GM19328 (cell line): Measurements from ENCODE around the gene CELSR1.

ENCODE experiments used
- ATAC-seq: cut with Tn5 transposase; IDR thresholded peaks from one replicate; pipeline ENCODE4 v1.9.1; 2021; ENCODE audit warnings: mild to moderate bottlenecking, moderate library complexity; ENCODE audit not compliant: unreplicated experiment

Gene CELSR1

DNA sequence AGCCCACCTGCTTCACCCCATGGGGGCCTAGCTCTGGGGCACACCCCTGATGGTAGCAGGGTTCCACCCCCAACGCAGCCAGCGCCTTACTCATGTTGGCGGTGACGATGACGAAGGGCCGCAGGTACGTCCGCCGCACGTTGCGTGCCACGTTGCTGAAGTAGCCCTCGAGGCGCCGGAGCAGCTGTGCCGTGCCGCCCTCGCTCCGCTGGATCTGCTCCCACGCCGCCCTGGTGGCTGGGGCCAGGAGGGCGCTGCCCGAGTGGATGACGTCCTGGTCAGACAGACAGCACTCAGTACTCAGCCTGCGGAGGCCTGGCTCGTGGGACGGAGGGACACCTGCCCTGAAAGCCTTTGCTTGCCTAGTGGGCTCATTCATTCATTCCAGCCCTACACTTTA is 151.1 kb downstream of the CELSR1 start:
- no peak for ATAC-seq

GRCh38 chr22:46382524-46382923 is 154.9 kb downstream of the CELSR1 start:
- no peak for ATAC-seq

DNA sequence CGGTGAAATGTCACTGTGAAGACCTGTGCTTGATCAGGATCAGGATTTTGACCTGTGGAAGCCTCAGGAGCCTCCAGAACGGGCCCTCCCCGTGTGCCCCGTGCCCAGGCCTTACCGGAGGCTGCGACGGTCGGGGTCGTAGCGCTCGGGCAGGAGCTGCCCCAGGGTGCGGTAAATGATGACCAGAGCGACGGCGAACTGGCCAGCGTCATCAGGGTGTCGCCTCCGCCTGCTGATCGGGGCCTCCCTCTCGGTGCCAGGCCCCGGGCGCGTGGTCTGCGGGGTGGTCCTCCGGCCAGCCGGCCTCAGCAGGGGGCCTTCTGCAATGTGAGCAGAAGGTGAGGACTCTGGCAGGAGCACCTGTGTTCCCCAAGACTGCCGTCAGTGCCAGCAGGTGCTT is 155.7 kb downstream of the CELSR1 start:
- ATAC-seq, result no peak

DNA sequence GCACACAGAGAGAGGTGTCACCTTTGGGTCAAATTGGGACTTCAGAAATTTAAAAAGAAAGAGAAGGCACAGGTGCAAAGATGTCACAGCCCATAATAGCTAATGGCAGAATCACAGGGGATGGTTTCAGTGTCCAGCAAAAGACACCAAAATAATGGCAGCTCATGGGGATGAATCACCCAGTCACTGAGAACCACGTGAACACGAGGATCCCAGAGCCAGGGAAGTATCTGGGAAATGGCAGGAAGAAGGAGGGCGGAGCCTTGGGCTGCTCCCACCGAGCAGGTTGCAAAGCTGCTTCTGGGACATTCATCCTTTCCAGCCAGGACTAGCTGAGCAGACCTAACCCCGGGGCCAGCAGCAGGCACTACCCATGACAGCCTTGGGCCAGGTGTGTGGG is 156.3 kb downstream of the CELSR1 start:
- ATAC-seq, result no peak

- ATAC-seq, result no peak
Observed at GRCh38 chr22:46380581-46380980, 156.8 kb downstream of the CELSR1 start.

DNA sequence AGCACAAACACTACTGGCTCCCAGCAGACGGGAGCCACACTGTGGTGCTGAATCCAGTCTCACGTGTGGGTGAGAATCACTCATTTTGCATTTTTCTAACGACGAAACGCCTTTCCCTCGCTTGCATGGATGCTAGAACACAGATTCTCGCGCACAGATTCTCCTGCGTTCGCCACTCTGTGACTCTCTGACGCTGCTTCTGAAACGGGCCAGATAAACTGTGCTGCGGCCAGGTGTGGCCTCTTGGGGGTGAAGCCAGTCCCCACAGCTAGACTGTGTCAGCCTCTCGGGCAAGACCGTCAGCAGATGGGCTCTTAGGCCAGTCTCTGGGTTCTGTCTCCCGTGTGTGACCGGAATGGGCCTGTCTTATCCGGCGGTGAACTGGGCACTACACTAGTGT is 157.4 kb downstream of the CELSR1 start:
- ATAC-seq, result no peak

DNA sequence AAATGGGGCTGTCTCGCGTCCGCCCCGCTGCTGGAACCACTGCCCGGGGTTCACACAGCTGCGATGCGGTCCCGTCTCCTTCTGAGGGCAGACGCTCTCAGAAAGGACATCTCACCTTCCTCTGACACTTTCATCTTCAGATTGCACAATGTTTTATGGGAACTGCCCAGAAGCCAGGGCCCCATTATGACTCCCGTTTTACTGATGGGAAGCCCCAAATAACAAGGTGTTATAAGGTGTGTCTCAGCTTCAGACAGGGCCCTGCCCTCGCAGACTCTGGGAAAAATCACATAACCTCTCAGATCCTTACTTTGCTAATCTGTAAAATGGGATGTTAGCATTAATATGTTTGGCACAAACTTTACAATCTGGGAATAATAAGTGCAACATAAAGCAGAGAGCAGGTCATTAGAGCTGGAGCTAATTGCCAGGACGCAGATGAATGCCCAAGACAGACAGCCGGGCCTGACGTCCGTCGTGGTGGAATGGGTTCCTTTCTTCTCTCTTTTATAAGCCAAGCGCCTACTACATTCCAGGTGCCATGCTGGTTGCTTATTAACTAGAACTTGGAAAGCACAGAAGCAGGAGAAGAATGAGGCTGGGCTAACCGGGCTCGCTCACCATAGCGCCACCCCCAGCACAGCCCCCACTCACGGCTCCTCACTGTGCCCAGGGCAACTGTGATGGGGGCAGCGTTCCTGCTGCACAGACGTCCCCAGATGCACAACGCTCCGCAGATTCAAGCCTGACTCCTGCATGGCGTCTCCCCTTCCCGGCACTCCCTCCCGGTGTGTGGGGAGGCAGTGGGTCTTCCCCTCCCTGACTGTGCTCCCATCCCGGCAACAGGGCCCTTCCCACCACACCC is 158.1 kb downstream of the CELSR1 start:
- no peak for ATAC-seq

DNA sequence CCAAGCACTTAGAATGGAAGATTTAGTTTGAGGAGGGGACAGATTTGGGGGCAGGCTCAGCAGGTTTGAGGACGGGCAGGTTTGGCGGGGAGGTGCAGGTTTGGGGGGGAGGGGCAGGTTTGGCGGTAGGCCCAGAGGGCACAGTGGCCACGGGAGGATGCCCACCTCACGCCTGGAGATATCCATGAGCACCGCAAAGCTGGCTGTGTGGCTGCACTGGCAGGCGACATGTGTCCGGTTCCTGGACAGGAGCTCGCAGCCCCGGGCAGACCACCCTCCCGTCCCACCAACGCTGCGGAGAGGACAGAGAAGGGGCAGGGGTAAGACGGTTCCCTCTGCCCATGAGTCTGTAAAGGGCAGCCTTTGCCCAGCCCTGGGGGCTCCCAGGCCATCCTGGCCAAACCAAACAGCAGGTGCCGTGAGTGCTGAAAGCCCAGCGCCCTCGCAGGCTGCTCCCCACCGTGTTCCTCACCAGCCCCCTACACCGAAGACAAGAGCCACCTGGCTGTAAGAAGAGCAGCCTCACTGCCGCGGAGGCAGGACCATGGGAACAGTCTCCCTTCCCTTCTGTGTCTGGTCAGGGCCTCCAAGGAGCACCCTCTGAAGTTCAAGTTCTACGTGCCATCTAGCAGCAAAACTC is 158.9 kb downstream of the CELSR1 start:
- no peak for ATAC-seq

DNA sequence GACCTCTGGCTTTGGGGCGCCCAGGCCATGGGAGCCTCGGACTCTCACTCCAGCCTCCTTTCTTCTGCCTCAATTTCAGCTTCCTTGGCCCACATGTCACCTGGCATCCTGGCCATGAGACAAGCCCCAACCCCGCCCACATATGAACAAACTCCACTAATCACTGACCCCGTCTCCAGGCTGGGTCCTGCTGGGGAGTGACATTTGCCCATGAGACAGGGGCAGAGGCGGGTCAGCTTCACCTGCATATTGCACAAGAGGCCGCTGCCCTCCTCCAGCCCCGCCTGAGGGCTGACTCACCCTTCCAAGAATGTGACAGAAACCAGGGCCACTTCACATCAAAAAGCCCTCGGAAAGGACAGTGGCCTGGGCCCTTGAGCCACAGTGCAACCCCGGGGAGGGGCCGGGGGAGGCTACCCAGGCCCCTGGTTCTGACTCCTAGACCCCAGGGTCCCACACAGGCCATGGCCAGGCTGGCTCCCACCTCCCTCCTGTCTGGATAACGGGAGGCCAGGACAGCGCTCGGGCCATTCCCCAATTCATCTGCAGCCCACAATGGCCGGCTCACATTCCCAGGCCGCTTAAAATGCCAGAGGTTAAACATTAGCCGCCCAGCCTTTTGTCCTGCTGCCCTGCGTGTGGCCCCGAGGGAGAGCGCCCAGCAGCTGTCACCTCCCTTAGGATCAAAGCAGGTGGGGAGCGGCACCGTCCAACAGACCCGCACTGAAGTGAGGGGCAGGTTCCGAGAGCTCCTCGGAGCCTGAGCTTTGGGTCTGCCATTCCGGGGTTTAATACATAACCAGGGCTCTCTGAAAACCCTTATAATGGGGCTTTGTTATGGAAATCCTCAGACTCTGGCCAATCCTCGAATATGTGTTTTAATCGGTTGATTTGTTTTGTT is 159.6 kb downstream of the CELSR1 start:
- ATAC-seq, result no peak

GRCh38 chr22:46376908-46377524 is 160.4 kb downstream of the CELSR1 start:
- no peak for ATAC-seq

DNA sequence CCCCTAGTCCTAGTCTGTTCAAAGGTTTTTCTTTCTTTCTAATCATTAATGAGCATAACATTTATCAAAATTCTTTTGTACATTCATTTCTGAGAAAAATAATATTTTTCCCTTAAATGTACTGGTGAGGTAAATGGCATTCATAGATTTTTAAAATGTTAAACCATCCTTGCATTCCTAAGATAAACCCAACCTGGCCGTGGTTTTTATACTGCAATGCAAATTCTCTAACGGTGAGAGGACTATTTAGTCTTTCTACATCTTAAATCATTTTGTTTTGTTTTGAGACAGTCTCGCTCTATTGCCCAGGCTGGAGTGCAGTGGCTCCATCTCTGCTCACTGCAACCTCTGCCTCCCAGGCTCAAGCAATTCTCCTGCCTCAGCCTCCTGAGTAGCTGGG is 161.3 kb downstream of the CELSR1 start:
- no peak for ATAC-seq

DNA sequence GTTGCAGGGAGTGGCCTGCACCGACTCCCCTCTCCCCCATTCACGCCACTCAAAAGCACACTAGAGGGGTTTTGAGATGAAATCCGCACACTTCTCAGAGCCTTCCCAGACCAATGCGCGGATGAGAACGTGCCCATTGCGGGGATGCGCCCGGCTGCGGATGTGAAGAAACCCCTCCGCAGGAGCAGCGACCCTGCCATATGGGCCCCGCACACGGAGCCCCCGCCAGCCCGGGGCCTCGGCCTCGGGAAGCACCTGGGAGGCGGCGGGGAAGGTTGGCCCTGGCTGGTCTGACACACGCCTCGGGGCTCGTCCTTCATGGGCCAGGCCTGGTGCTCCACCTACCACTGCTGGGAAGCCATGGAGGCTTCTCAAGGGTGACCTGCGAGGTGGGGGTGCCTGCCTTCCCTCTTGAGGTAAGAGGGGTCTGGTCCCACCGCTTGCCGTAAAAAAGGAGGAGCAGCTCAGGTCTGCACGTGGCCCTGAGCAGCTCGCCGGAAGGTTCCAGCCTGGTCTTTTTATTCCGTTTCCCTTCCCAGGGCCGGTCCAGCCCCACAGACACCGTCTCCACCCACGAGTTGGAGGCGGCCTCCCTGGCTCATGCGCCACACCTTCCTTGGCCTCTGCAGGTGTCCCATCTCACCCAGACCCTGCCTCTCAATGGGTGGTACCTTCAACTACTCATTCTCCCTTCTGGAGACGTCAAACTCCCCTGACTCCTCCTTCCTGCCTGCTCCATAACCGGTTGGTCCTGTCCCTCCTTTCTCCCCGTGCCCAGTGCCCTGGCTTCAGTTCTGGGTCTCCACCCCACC is 162.6 kb downstream of the CELSR1 start:
- ATAC-seq, result no peak

- ATAC-seq, result no peak
Observed at GRCh38 chr22:46373921-46374662, 163.3 kb downstream of the CELSR1 start.

DNA sequence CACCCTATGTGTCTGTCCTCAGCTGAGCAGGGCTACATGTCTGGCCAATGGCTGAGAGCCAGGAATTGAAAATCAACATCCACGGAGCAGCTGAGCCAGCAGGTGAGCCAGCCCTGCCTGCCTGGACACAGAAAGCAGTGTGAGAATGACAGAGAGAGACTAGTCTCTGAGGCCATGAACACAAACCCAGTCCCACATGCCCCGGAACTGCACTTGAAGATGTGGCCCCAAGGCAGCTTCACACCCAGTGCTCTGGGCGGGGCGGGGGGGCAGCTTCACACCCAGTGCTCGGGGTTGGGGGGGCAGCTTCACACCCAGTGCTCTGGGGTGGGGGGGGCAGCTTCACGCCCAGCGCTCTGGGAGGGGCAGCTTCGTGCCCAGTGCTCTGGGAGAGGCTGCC is 164.3 kb downstream of the CELSR1 start:
- ATAC-seq, result no peak

DNA sequence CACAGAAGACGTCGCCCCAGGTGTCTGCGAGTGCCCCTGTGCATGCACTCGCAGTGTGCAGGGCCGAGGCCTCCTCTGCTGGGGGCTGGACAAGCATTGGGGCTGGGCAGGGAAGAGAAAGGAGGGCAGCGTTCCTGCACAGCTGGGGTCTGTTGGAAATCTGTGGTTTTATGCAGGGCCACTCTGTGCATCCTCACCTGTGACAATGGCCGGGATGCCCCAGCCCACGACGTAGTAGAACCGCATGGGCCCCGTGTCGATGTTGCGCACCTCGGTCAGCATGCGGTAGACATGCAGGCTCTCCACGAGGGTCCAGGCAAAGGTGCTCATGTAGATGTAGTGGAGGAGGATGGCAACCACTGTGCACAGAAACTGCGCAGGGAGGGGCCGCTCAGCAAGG is 164.7 kb downstream of the CELSR1 start:
- ATAC-seq, result no peak

- no peak for ATAC-seq
Observed at GRCh38 chr22:46371623-46372226, 165.7 kb downstream of the CELSR1 start.

GRCh38 chr22:46370584-46371291 is 166.7 kb downstream of the CELSR1 start:
- no peak for ATAC-seq
